SU-DHL-6 (cell line): ENCODE measurements around the gene EML3.

Experiments
- EZH2phosphoT487 ChIP-seq: fragments of 200-600 bp; sonication (generic), shearing (Covaris generic); conservative IDR thresholded peaks from 2 replicates; pipeline ENCODE4 v1.6.1; 2018; ENCODE audit warnings: mild to moderate bottlenecking, antibody characterized with exemption, low read length, moderate library complexity, mixed read lengths
- TF ChIP-seq, protein P1 (sequence below): fragments of 200-600 bp; sonication (generic); IDR thresholded peaks from one replicate; pipeline ENCODE4 v1.5.1; 2017; ENCODE audit warnings: antibody characterized with exemption, mild to moderate bottlenecking, low read length, moderate library complexity; ENCODE audit not compliant: insufficient read depth, poor library complexity, severe bottlenecking

GRCh38 chr11:62605467-62605866, 7.1 kb downstream of the EML3 start:
- TF ChIP-seq, protein P1, sequence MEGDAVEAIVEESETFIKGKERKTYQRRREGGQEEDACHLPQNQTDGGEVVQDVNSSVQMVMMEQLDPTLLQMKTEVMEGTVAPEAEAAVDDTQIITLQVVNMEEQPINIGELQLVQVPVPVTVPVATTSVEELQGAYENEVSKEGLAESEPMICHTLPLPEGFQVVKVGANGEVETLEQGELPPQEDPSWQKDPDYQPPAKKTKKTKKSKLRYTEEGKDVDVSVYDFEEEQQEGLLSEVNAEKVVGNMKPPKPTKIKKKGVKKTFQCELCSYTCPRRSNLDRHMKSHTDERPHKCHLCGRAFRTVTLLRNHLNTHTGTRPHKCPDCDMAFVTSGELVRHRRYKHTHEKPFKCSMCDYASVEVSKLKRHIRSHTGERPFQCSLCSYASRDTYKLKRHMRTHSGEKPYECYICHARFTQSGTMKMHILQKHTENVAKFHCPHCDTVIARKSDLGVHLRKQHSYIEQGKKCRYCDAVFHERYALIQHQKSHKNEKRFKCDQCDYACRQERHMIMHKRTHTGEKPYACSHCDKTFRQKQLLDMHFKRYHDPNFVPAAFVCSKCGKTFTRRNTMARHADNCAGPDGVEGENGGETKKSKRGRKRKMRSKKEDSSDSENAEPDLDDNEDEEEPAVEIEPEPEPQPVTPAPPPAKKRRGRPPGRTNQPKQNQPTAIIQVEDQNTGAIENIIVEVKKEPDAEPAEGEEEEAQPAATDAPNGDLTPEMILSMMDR: no peak
- TF ChIP-seq EZH2phosphoT487: no peak
